HepG2 (cell line): ENCODE results near the gene FGFR4. TPM values are rescaled to one million over a fixed set of nuclear protein-coding genes. Genes with fewer than 3 reads are reported as not detected.

ENCODE experiments used
- BRD4 ChIP-seq: sonication (generic); formaldehyde crosslinking; IDR thresholded peaks from 2 replicates; pipeline ENCODE4 v1.4.0; 2020; ENCODE audit warnings: missing genetic modification reagents
- CAMTA2 ChIP-seq: sonication (generic); formaldehyde crosslinking; IDR thresholded peaks from 2 replicates; pipeline ENCODE4 v1.4.0; 2020; ENCODE audit warnings: mild to moderate bottlenecking, missing genetic modification reagents, borderline replicate concordance
- MED1 ChIP-seq: sonication (generic); formaldehyde crosslinking; IDR thresholded peaks from 2 replicates; pipeline ENCODE4 v1.4.0; 2020; ENCODE audit warnings: missing genetic modification reagents
- MLX ChIP-seq: IDR thresholded peaks from 2 replicates; pipeline ENCODE4 v1.6.1; 2016
- MXI1 ChIP-seq: IDR thresholded peaks from 3 replicates; pipeline ENCODE4 v1.6.1; 2012; ENCODE audit warnings: low read depth, low read length, inconsistent platforms, borderline replicate concordance
- RERE ChIP-seq: IDR thresholded peaks from 2 replicates; pipeline ENCODE4 v1.6.1; 2016; ENCODE audit warnings: low read depth, missing genetic modification reagents, missing compliant biosample characterization
- RFX3 ChIP-seq: IDR thresholded peaks from 2 replicates; pipeline ENCODE4 v1.6.1; 2016; ENCODE audit warnings: missing biosample characterization, missing genetic modification reagents
- SRF ChIP-seq: IDR thresholded peaks from 2 replicates; pipeline ENCODE4 v1.6.1; 2011; ENCODE audit warnings: mild to moderate bottlenecking, low read depth, low read length, moderate library complexity
- TCF7L2 ChIP-seq: IDR thresholded peaks from 2 replicates; pipeline ENCODE4 v1.6.1; 2011; ENCODE audit warnings: mild to moderate bottlenecking, low read depth, low read length, moderate library complexity
- TSC22D2 ChIP-seq: sonication (generic); formaldehyde crosslinking; IDR thresholded peaks from 2 replicates; pipeline ENCODE4 v1.5.1; 2020; ENCODE audit warnings: missing genetic modification reagents, mild to moderate bottlenecking, borderline replicate concordance
- YY1 ChIP-seq: IDR thresholded peaks from 2 replicates; pipeline ENCODE4 v1.6.1; 2011; ENCODE audit warnings: low read length, low read depth, moderate library complexity, mild to moderate bottlenecking; ENCODE audit not compliant: insufficient read depth, insufficient replicate concordance
- ZFP91 ChIP-seq: sonication (generic); formaldehyde crosslinking; IDR thresholded peaks from 2 replicates; pipeline ENCODE4 v1.9.0; 2022; ENCODE audit warnings: missing genetic modification reagents, mild to moderate bottlenecking, borderline replicate concordance
- ZNF543 ChIP-seq: sonication (generic); formaldehyde crosslinking; IDR thresholded peaks from 2 replicates; pipeline ENCODE4 v1.4.0; 2020; ENCODE audit warnings: mild to moderate bottlenecking, missing genetic modification reagents
- ZNF724P ChIP-seq: sonication (generic); formaldehyde crosslinking; IDR thresholded peaks from 2 replicates; pipeline ENCODE4 v1.8.0; 2022; ENCODE audit warnings: missing genetic modification reagents, borderline replicate concordance
- ZNF782 ChIP-seq: sonication (generic); formaldehyde crosslinking; IDR thresholded peaks from 2 replicates; pipeline ENCODE4 v1.4.0; 2020; ENCODE audit warnings: missing genetic modification reagents, mild to moderate bottlenecking, borderline replicate concordance
- polyA plus RNA-seq, 8 experiments: library from polyadenylated mRNA; depleted of rRNA in 3 of 8; stranded (reverse) in 7 of 8; unstranded in 1 of 8; fragments of >200 nt; fragmentation: Illumina TruSeq in 4 of 8; extraction: Trizol in 4 of 8; gene quantifications; 2 replicates each; pipeline versions ENCODE4 v1.2.1 to v1.2.3, GENCODE V29; 2011 to 2016; ENCODE audit warnings: low read depth in 4 of 8, missing spikeins in 1 of 8, mixed read lengths in 1 of 8; ENCODE audit not compliant: insufficient read depth in 1 of 8
- total RNA-seq, 5 experiments: library from RNA; depleted of rRNA; stranded (reverse); fragments of >200 nt; fragmentation: Illumina TruSeq; extraction: Trizol; gene quantifications; 2 replicates each; pipeline ENCODE4 v1.2.3, GENCODE V29; 2016; ENCODE audit warnings: low read depth in 1 of 5
- TF ChIP-seq, protein P1 (sequence below): sonication (generic); formaldehyde crosslinking; IDR thresholded peaks from 2 replicates; pipeline ENCODE4 v1.4.0; 2020; ENCODE audit warnings: mild to moderate bottlenecking, missing genetic modification reagents
- TF ChIP-seq, protein P2 (sequence below): sonication (generic); formaldehyde crosslinking; IDR thresholded peaks from 2 replicates; pipeline ENCODE4 v1.5.0; 2020; ENCODE audit warnings: mild to moderate bottlenecking, missing genetic modification reagents

Gene FGFR4
- total and polyA plus RNA-seq, 2 of the 13 experiments (the other 11 are each of a cell fraction or from before 2014, with no cell fraction given), result 129 to 219 TPM

DNA sequence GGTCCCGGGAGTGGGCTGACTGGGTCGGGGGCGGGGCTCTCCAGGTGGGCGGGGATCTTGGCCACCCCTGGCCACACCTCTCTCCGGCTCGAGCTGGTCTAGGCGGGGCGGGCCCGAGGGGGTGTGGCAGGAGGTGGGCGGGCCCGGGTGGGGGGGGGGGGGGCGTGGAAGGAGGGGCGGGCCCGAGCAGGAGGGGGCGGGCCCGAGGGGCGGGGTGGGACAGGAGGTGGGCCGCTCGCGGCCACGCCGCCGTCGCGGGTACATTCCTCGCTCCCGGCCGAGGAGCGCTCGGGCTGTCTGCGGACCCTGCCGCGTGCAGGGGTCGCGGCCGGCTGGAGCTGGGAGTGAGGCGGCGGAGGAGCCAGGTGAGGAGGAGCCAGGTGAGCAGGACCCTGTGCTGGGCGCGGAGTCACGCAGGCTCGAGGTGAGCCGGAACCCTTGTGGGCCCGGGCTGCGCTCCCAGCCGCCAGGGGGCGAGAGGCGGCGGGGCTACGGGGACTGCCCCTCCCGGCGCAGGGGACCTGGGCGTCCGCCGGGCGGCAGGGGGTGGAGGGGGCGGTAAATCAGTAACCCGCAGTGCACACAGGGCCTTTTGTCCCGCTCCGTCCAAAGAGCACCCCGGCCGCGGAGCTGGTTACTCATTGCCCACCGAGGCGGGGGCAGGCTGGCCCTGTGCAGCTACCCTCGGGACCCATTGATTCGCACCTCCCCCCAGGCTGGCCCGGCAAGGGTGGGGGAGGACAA lies at the start of gene FGFR4 (continued):
- TF ChIP-seq, protein P1, sequence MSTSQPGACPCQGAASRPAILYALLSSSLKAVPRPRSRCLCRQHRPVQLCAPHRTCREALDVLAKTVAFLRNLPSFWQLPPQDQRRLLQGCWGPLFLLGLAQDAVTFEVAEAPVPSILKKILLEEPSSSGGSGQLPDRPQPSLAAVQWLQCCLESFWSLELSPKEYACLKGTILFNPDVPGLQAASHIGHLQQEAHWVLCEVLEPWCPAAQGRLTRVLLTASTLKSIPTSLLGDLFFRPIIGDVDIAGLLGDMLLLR (CRISPR knock-in tag), result peak; percentile 40
- TF ChIP-seq MED1 (CRISPR knock-in tag), result peak; percentile 91
- TF ChIP-seq RFX3 (CRISPR knock-in tag), result no peak
- peak; percentile 32; the same call in 1 of the 3 replicates for TF ChIP-seq MXI1
- no peak for TF ChIP-seq ZNF543 (CRISPR knock-in tag)
- TF ChIP-seq TCF7L2, result no peak
- TF ChIP-seq BRD4, result peak; percentile 99
- TF ChIP-seq RERE, result no peak
- peak; percentile 64; the same call in 1 of the 2 replicates for TF ChIP-seq TSC22D2 (CRISPR knock-in tag)
- peak; percentile 72 for TF ChIP-seq ZFP91 (CRISPR knock-in tag)
- TF ChIP-seq, protein P2, sequence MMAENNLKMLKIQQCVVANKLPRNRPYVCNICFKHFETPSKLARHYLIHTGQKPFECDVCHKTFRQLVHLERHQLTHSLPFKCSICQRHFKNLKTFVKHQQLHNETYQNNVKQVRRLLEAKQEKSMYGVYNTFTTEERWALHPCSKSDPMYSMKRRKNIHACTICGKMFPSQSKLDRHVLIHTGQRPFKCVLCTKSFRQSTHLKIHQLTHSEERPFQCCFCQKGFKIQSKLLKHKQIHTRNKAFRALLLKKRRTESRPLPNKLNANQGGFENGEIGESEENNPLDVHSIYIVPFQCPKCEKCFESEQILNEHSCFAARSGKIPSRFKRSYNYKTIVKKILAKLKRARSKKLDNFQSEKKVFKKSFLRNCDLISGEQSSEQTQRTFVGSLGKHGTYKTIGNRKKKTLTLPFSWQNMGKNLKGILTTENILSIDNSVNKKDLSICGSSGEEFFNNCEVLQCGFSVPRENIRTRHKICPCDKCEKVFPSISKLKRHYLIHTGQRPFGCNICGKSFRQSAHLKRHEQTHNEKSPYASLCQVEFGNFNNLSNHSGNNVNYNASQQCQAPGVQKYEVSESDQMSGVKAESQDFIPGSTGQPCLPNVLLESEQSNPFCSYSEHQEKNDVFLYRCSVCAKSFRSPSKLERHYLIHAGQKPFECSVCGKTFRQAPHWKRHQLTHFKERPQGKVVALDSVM, result peak; percentile 50
- TF ChIP-seq YY1, result peak; percentile 69
- 0 out of 2 replicates have a peak, but pooled peaks have one; percentile 30 for TF ChIP-seq CAMTA2 (CRISPR knock-in tag)
- TF ChIP-seq ZNF724P, result peak; percentile 76; the same call in 1 of the 2 replicates
- TF ChIP-seq SRF, result no peak
- peak; percentile 24; the same call in 1 of the 2 replicates for TF ChIP-seq MLX (CRISPR knock-in tag)
- no peak; the same call in 1 of the 2 replicates for TF ChIP-seq ZNF782 (CRISPR knock-in tag)
